Measurements from ENCODE around the gene CNTNAP2.

DNA sequence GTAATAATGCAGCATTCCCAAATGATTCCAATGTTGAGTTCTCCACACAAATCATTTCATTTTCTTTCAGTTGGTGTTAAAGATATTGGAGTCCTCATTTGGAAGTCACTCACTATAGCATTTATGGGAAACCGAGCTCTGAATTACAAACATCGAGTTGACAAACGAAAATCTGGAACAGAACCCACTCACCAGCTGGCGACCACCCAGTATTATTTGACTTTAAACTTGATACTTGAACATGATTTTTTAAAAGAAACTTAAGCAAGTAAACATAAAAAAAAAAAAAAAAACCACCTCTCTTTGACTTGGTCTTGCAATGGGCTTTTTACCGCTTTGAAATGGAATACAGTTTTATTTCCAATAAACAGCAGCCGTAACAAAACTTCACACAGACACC, 1897.4 kb downstream of the CNTNAP2 start:
- TF ChIP-seq, protein P1, sequence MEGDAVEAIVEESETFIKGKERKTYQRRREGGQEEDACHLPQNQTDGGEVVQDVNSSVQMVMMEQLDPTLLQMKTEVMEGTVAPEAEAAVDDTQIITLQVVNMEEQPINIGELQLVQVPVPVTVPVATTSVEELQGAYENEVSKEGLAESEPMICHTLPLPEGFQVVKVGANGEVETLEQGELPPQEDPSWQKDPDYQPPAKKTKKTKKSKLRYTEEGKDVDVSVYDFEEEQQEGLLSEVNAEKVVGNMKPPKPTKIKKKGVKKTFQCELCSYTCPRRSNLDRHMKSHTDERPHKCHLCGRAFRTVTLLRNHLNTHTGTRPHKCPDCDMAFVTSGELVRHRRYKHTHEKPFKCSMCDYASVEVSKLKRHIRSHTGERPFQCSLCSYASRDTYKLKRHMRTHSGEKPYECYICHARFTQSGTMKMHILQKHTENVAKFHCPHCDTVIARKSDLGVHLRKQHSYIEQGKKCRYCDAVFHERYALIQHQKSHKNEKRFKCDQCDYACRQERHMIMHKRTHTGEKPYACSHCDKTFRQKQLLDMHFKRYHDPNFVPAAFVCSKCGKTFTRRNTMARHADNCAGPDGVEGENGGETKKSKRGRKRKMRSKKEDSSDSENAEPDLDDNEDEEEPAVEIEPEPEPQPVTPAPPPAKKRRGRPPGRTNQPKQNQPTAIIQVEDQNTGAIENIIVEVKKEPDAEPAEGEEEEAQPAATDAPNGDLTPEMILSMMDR (IDR thresholded peaks at IDR 0.05; ENCODE audit: borderline replicate concordance, extremely low read depth, low read length, poor library complexity, severe bottlenecking), result no peak
- no peak for TF ChIP-seq EZH2 (IDR thresholded peaks at IDR 0.05; ENCODE audit: borderline replicate concordance, low read depth, low read length, severe bottlenecking)
